Esophagus (tissue), 2 donors: ENCODE results near the gene NOS3. TPM values are rescaled to one million over a fixed set of nuclear protein-coding genes. Genes with fewer than 3 reads are reported as not detected.

Experiments used
- H3K27ac ChIP-seq, 2 donors: one replicate each; pipeline ENCODE4 v1.5.1; 2013; ENCODE audit warnings: low read depth in 2 of 2, mild to moderate bottlenecking in 2 of 2, inconsistent platforms in 1 of 2, low read length in 1 of 2, moderate library complexity in 1 of 2
- H3K27me3 ChIP-seq, 2 donors: one replicate each; pipeline ENCODE4 v1.6.1; 2013; ENCODE audit warnings: low read length in 2 of 2, control low read depth in 1 of 2, mild to moderate bottlenecking in 1 of 2; ENCODE audit not compliant: insufficient read depth in 2 of 2, control insufficient read depth in 1 of 2
- H3K36me3 ChIP-seq, 2 donors: one replicate each; pipeline ENCODE4 v1.6.1; 2013; ENCODE audit warnings: low read length in 1 of 2; ENCODE audit not compliant: control insufficient read depth in 2 of 2, insufficient read depth in 2 of 2
- H3K4me1 ChIP-seq, 2 donors: one replicate each; pipeline ENCODE4 v1.6.1; 2013; ENCODE audit warnings: low read length in 1 of 2; ENCODE audit not compliant: control insufficient read depth in 2 of 2, insufficient read depth in 2 of 2
- H3K4me3 ChIP-seq, 2 donors: one replicate each; pipeline ENCODE4 v1.5.1; 2013; ENCODE audit warnings: low read length in 2 of 2, mild to moderate bottlenecking in 2 of 2, low read depth in 1 of 2, moderate library complexity in 1 of 2
- H3K9me3 ChIP-seq, 2 donors: one replicate each; pipeline ENCODE4 v1.6.1; 2013; ENCODE audit warnings: mild to moderate bottlenecking in 2 of 2, low read depth in 1 of 2, low read length in 1 of 2, moderate library complexity in 1 of 2; ENCODE audit not compliant: control insufficient read depth in 2 of 2, insufficient read depth in 1 of 2
- WGBS, 2 donors: extraction: QIAGEN DNeasy Blood & Tissue Kit; methylation state at CpG; one replicate each; pipeline ENCODE4 v1.1.7; 2013; 5-methylcytosine and 5-hydroxymethylcytosine counted together
- polyA plus RNA-seq, 2 donors: library from polyadenylated mRNA; stranded (reverse); fragments of 200-250 nt; gene quantifications; one replicate each; pipeline ENCODE4 v1.2.3, GENCODE V29; 2013
- donor health status: healthy with polysubstance abuse.
- donor health status: Bipolar disorder and iron deficiency.

Gene NOS3
- polyA plus RNA-seq, 2 donors: 4.5 to 4.9 TPM

DNA sequence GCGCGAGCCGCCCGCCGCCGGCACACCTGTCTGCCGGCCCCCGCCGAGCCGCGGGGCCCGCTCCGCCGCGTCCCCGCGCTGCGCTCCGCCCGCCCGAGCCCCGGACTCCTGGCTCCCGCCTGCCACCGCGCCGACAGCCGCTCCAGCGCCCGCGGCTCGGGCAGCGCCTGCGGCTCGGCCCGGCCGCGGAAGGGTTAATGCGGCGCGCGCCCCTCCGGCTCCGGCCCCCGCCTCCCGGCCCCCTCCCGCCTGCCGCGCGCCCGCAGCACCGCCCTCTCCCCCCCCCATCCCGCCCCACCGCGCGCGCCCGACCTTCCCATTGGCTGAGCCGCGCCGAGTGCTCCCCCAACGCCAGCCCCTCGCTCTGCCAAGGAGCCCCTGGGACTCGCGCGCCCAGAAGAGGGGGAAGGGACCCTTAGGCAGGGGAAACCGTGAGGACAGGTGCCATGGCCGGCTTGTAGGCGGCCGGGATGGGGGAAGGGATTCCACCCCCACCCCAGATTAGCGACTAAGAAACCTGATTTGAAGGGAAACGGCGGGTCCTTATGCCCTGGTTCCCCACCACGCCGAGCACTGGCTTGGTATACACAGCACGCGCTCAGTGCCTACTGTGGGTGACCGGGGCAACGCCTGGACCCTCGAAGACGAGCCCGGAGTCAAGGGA is 12.6 kb upstream of the NOS3 start, which contains the start of gene KCNH2:
TSS of gene KCNH2 (minus strand) at position 196 of the 664 bp plus-strand sequence. CDS start 408 bp downstream, outside the sequence.
- H3K27ac ChIP-seq: peak within 1 kb of the TSS; percentile 9 to 65
- WGBS, 2 donors: 0 to 1% methylated on average over 47 to 81 of the region's 81 CpGs
- H3K27me3 ChIP-seq: peaks cover 0 to 3% of the 10 kb centered on the region in 2 donors

DNA sequence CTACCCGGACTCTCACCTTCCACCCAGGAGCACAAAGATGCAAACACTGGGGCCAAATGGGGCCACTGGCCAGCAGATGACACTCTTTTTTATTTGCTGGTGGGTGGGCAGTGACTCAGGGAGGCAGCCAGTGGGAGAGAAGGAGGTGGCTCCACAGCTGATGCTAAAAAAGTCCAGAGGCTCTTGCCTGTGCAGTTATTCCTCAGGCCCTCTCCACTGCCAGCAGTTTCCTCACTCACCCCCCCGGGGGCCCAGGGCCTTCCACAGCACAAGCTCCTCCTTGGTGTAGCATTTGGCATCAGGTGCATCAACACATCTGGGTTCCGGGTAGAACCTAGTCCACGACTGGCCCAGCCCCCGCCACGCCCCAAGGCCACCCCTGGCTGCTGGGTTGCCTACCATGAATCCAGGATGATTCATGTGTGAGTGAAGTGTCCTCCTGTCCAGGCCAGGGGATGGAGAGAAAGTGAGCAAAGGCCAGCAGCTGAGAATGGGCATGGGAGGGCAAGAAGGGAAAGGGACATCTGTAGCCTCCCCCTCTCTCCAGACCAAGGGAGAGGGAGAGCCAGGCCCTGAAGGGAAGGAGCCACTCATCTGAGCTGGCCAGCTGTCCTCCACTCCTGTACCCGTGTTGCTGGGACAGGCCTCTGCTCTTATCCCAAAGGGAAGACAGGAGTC is 11.0 kb upstream of the NOS3 start:
- no peak overlapping the region for H3K27ac ChIP-seq
- H3K4me1 ChIP-seq: peaks cover 7 to 9% of the 10 kb centered on the region in 2 donors
- H3K27me3 ChIP-seq: peaks cover 0 to 3% of the 10 kb centered on the region in 2 donors
- WGBS, 2 donors: 39 to 42% methylated on average over 7 of the region's 7 CpGs
- H3K9me3 ChIP-seq: no peaks in the 10 kb centered on the region
- no peaks in the 10 kb centered on the region for H3K36me3 ChIP-seq
- no peak overlapping the region for H3K4me3 ChIP-seq

More for the DNA sequence above, 12.6 kb upstream of the NOS3 start, which contains the start of gene KCNH2:
- no peaks in the 10 kb centered on the region for H3K9me3 ChIP-seq
- peak within 1 kb of the TSS in 1 of 2 donors; percentile 50 for H3K4me3 ChIP-seq
- no peaks in the 10 kb centered on the region for H3K36me3 ChIP-seq
- H3K4me1 ChIP-seq: peaks cover 10 to 17% of the 10 kb centered on the region in 2 donors

DNA sequence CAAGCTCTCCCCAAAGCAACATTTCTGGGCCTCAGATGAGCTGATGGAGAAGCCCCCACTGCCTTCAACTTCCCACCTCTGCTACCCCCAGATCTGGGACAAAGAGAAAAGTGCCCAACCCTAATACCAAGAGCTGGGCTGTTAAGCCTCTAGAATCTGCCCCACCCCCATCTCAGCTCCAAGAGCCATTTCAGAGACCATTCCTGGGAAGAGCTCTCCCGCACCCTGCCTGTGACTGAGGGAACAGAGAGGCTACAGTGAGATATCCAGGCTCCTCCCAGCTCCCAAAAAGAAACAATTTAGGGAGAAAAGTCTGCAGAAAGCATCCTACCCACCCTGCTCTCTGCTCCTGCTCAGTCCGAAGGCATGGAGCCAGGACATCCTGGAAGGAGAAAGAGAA is 10.2 kb upstream of the NOS3 start:
- peaks cover 0 to 3% of the 10 kb centered on the region in 2 donors for H3K27me3 ChIP-seq
- H3K36me3 ChIP-seq: no peaks in the 10 kb centered on the region
- peaks cover 6 to 7% of the 10 kb centered on the region in 2 donors for H3K4me1 ChIP-seq
- 33 to 48% methylated on average over 2 of the region's 2 CpGs for WGBS, 2 donors
- no peak overlapping the region for H3K27ac ChIP-seq
- H3K4me3 ChIP-seq: no peak overlapping the region
- H3K9me3 ChIP-seq: no peaks in the 10 kb centered on the region

DNA sequence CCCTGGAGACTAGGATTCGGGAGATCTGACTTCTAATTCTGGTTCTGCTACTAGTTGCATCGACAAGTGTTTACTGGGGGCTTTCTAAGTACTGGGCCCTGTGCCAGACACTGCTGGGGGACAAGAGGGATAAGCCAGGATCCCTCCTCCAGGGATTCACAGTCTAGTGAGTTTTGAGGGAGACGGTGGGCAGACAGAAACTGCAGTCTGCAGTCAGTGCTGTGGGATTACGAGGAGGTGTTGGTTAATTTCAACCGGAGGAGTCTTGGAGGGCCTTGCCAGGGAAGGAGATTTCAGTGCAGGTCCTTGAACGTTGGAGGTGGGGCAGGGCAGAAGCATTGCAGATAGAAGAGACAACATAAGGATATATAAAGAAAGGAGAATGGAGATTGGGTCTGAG is 9.2 kb upstream of the NOS3 start:
- H3K9me3 ChIP-seq: no peaks in the 10 kb centered on the region
- 62% methylated on average over 6 of the region's 6 CpGs for WGBS, 2 donors
- peaks cover 0 to 3% of the 10 kb centered on the region in 2 donors for H3K27me3 ChIP-seq
- H3K27ac ChIP-seq: no peak overlapping the region
- no peaks in the 10 kb centered on the region for H3K36me3 ChIP-seq
- H3K4me3 ChIP-seq: no peak overlapping the region
- H3K4me1 ChIP-seq: peaks cover 4 to 7% of the 10 kb centered on the region in 2 donors

DNA sequence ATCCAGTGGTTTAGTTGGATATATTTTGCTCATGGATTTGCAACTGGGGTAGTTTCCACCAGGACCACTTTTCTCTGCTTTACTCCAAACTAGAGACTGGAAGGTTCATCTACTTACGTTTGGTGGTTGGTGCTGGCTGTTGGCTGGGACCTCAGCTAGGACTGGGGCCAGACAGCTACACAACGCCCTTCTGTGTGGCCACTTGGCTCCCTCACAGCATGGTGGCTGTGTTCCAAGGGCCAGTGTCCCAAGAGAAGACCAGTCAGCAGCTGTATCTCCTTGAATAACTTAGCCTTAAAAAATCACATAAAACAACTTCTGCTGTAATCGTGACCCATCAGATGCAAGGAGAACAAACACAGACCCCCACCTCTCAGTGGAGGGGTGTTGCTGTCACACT is 8.5 kb upstream of the NOS3 start:
- Histone ChIP-seq H3K27ac (no peak overlapping the region), H3K27me3 (no peaks in the 10 kb centered on the region), H3K36me3 (no peaks in the 10 kb centered on the region), H3K9me3 (no peaks in the 10 kb centered on the region), H3K4me3 (no peak overlapping the region), H3K4me1 (peaks cover 4 to 6% of the 10 kb centered on the region in 2 donors)
- WGBS, 2 donors: 39 to 45% methylated on average over 3 of the region's 3 CpGs

DNA sequence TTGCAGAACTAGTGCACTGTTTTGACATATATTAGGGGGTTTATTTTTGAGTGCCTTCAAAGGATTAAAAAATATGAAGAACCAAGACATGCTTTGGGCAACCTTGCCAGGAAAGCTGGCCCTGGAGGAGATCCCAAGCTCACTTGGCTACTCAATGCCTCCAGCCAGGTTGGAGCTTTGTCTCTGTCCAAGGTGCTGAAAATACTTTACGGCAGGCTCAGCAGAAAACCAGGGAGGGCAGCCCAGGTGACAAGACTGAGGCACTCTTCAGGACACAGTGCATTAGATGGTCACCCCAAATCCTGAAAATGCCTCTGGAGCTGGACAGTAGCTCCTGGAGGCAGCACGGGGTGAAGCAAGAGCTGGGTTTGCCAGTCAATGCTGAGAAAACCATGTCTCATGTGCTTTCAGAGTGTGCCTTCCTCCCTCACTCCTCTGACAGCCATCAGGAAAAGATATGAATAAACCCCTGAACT is 6.9 kb upstream of the NOS3 start:
- Histone ChIP-seq H3K36me3 (no peaks in the 10 kb centered on the region), H3K27me3 (no peaks in the 10 kb centered on the region), H3K4me3 (no peak overlapping the region), H3K4me1 (peaks cover 0 to 6% of the 10 kb centered on the region in 2 donors), H3K9me3 (no peaks in the 10 kb centered on the region), H3K27ac (no peak overlapping the region)
- WGBS, 2 donors: 0 to 8% methylated on average over 2 of the region's 2 CpGs

DNA sequence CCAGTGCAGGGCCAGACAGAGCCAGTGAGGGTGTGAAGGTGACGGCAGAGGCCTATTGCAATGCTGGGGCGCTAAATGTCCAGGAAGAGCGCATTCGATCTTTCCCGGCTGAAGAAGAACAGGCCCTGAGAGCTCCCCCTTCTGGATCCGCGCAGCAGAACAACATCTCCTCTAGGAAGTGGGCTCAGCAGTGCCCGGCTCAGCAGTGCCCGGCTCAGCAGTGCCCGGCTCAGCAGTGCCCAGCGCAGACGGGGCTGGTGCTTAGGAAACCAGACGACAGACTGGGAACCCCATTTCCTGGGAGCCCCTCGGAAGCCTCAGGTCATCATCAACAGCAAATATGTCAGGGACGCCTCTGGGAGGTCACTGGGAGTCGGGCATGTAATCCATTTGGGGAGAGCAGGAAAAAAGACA is 4.7 kb upstream of the NOS3 start:
- H3K36me3 ChIP-seq: no peaks in the 10 kb centered on the region
- peaks cover 0 to 6% of the 10 kb centered on the region in 2 donors for H3K4me1 ChIP-seq
- peaks cover 0 to 11% of the 10 kb centered on the region in 2 donors for H3K9me3 ChIP-seq
- H3K4me3 ChIP-seq: no peak overlapping the region
- no peak overlapping the region for H3K27ac ChIP-seq
- H3K27me3 ChIP-seq: no peaks in the 10 kb centered on the region
- 9 to 12% methylated on average over 16 of the region's 16 CpGs for WGBS, 2 donors

DNA sequence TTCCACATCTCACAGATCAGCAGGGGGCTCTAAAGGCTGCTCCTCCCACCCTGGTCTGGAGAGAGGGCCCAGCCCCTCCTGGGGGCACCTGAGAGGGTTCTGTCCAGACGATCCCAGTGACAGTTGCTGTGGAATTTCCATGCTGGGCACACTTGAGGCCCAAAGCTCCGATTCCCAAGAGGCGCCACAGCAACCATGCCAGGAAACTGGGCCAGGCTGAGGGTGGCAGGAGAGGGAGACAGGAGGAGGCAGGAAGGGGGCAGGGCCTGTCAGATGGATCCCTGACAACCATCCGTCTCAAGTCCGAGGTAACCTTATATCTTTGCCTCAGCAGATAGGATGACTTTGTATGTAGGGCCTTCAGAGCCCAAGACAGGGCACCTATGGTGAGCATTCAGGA is 4.3 kb upstream of the NOS3 start:
- Histone ChIP-seq H3K36me3 (no peaks in the 10 kb centered on the region), H3K27me3 (no peaks in the 10 kb centered on the region), H3K9me3 (peaks cover 0 to 15% of the 10 kb centered on the region in 2 donors), H3K4me1 (peaks cover 0 to 6% of the 10 kb centered on the region in 2 donors), H3K27ac (no peak overlapping the region), H3K4me3 (no peak overlapping the region)
- WGBS, 2 donors: 63 to 73% methylated on average over 5 of the region's 5 CpGs

DNA sequence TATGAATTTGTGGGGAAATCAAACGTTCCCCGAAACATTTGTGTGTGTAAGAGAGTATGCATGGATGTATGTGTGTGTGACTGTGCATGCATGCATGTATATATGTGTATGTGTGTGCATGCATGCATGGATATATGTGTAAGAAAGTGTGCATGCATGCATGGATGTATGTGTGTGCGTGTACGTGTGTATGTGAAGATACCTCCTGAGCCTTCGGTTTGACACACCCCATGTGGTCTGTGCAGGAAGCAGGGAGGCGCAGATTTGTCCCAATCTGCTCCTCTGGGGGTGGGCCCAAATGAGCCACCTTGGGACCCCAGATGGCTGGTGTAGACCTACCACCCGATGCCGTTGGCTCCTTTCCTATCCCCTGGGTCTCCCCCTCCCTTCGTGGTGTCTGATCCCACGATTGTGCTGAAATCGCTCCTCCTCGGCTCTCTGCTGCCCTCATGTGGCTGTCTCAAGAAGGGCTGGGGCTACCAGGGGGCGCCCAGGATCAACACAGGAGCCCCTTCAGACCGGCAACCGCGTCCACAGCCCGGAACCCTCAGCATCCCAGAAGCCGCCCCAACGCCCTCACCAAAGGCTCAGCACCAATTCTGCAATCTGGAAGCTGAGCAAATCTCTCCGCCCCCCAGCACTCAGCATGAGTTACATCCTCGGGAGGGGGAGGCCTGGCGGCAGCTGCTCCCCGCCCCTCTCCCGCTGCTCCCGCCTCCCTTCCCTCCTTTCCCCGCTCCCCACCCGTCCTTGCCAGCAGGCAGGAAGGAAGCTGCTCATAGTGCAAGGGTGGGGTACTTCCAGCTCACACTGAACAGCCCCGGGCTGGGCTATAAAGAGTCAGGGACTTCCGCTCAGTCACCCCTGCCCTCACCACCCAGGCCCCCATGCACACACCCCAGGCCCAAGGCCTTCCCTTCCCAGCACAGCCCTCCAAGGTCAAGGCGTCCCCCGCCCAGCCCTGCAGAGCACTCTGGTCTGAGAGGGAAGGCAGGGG is 2.3 kb upstream of the NOS3 start:
- WGBS, 2 donors: 16 to 19% methylated on average over 29 to 31 of the region's 31 CpGs
- H3K9me3 ChIP-seq: peaks cover 0 to 15% of the 10 kb centered on the region in 2 donors
- peak overlapping the region in 1 of 2 donors; percentile 35 for H3K27ac ChIP-seq
- H3K27me3 ChIP-seq: no peaks in the 10 kb centered on the region
- no peaks in the 10 kb centered on the region for H3K36me3 ChIP-seq
- H3K4me3 ChIP-seq: no peak overlapping the region
- peaks cover 0 to 6% of the 10 kb centered on the region in 2 donors for H3K4me1 ChIP-seq
